K562 (cell line): ENCODE data around the gene MAP2. TPM values are rescaled to one million over a fixed set of nuclear protein-coding genes. Genes with fewer than 3 reads are reported as not detected.

Experiments
- ATAC-seq: fragments of 200-7000 bp; cut with Tn5 transposase; 3 replicates; pipeline ENCODE4 v1.9.1; 2020; ENCODE audit warnings: moderate library complexity
- Bru-seq: library from RNA; stranded (reverse); fragments of 400-500 nt; gene quantifications from one replicate; lab custom pipeline; 2021; lab: Mats Ljungman, UMichigan
- BruChase-seq, 2 experiments: library from RNA; stranded (reverse); fragments of 400-500 nt; gene quantifications; one replicate each; lab custom pipeline; 2021; lab: Mats Ljungman, UMichigan
- BruUV-seq: library from RNA; stranded (reverse); fragments of 400-500 nt; replicated peaks from 2 replicates; lab custom pipeline; 2021; lab: Mats Ljungman, UMichigan
- CTCF ChIA-PET: fragments of 300-600 bp; formaldehyde crosslinking; extraction: SDS; loops from one replicate; lab custom pipeline; 2021; ENCODE audit warnings: low intra/inter-chr PET ratio; lab: Yijun Ruan, JAX
- POLR2A ChIA-PET: fragments of 300-600, 350-650 bp; sonication (Branson Sonifier 250); formaldehyde crosslinking; extraction: SDS; loops from one replicate; lab custom pipeline; 2021; ENCODE audit warnings: antibody characterized with exemption, inconsistent platforms; lab: Yijun Ruan, JAX
- DNase-seq, 4 experiments: peaks; one replicate each; pipeline versions ENCODE4 v3.0.0 to v3.0.0-alpha.2; 2011 to 2018; ENCODE audit warnings: low spot score in 3 of 4, mixed read lengths in 3 of 4; ENCODE audit errors: extremely low read depth in 1 of 4
- FAIRE-seq: peaks from 2 replicates; lab custom pipeline; 2011; peaks lifted over from hg19 to GRCh38; lab: Jason Lieb, UNC
- H2AFZ ChIP-seq: 2 replicates; pipeline ENCODE4 v1.6.0; 2011; ENCODE audit warnings: low read depth, low read length, control low read depth, inconsistent platforms
- H3K27ac ChIP-seq: fragments of 200-600 bp; 3 replicates; pipeline ENCODE4 v1.8.0; 2011; ENCODE audit warnings: low read depth, mild to moderate bottlenecking, control low read depth, inconsistent platforms, low read length, moderate library complexity, mixed read lengths; ENCODE audit errors: extremely low read depth
- H3K27me3 ChIP-seq, 2 experiments: fragments of 300-600 bp in 1 of 2; 2 replicates in 1 of 2; 3 replicates in 1 of 2; pipeline versions ENCODE4 v1.6.0 to v1.8.0; 2011; ENCODE audit warnings: inconsistent platforms in 2 of 2, low read length in 2 of 2, mild to moderate bottlenecking in 1 of 2, mixed read lengths in 1 of 2, moderate library complexity in 1 of 2; ENCODE audit not compliant: control insufficient read depth in 2 of 2, insufficient read depth in 2 of 2
- H3K36me3 ChIP-seq: fragments of 300-600 bp; 3 replicates; pipeline ENCODE4 v1.8.0; 2011; ENCODE audit warnings: mild to moderate bottlenecking, low read length, inconsistent platforms; ENCODE audit not compliant: control insufficient read depth, insufficient read depth
- H3K4me1 ChIP-seq, 2 experiments: fragments of 200-600 bp in 1 of 2; replicated peaks in 1 of 2; 2 replicates in 1 of 2; 3 replicates in 1 of 2; pipeline versions ENCODE4 v1.5.1 to v1.8.0; 2011; ENCODE audit warnings: inconsistent platforms in 2 of 2, low read length in 2 of 2, mild to moderate bottlenecking in 1 of 2, mixed read lengths in 1 of 2, moderate library complexity in 1 of 2; ENCODE audit not compliant: control insufficient read depth in 2 of 2, insufficient read depth in 2 of 2
- H3K4me2 ChIP-seq: 2 replicates; pipeline ENCODE4 v1.6.1; 2011; ENCODE audit warnings: low read length, control low read depth, inconsistent platforms, mixed read lengths; ENCODE audit not compliant: insufficient read depth
- H3K4me3 ChIP-seq: fragments of 200-600 bp; sonication (generic), shearing (Covaris generic); 2 replicates; pipeline ENCODE4 v1.5.1; 2016; ENCODE audit warnings: control low read depth, inconsistent platforms
- H3K79me2 ChIP-seq: fragments of 200-600 bp; 3 replicates; pipeline ENCODE4 v1.8.0; 2011; ENCODE audit warnings: low read length, inconsistent platforms; ENCODE audit not compliant: control insufficient read depth, insufficient read depth
- H3K9ac ChIP-seq, 2 experiments: 2 replicates each; pipeline versions ENCODE4 v1.6.0 to v1.6.1; 2011; ENCODE audit warnings: low read depth in 2 of 2, low read length in 2 of 2, control low read depth in 1 of 2, inconsistent platforms in 1 of 2, mild to moderate bottlenecking in 1 of 2, mixed read lengths in 1 of 2; ENCODE audit not compliant: insufficient read depth in 1 of 2
- H3K9me1 ChIP-seq: one replicate; pipeline ENCODE4 v1.6.0; 2011; ENCODE audit warnings: inconsistent platforms, mild to moderate bottlenecking, low read length, moderate library complexity; ENCODE audit not compliant: control insufficient read depth, insufficient read depth
- H3K9me3 ChIP-seq: replicated peaks from 2 replicates; pipeline ENCODE4 v1.5.1; 2011; ENCODE audit warnings: low read depth, low read length, inconsistent platforms; ENCODE audit not compliant: control insufficient read depth, insufficient read depth
- H4K20me1 ChIP-seq: replicated peaks from 2 replicates; pipeline ENCODE4 v1.6.1; 2011; ENCODE audit warnings: low read length, inconsistent platforms, mixed read lengths; ENCODE audit not compliant: control insufficient read depth, insufficient read depth
- CBX5 ChIP-seq: IDR thresholded peaks from 2 replicates; pipeline ENCODE4 v1.6.1; 2014; ENCODE audit warnings: low read depth, borderline replicate concordance
- FIP1L1 ChIP-seq: fragments of 200-400 bp; formaldehyde crosslinking; IDR thresholded peaks from 2 replicates; pipeline ENCODE4 v1.6.1; 2018; ENCODE audit warnings: mild to moderate bottlenecking, low read depth, low read length; ENCODE audit not compliant: poor library complexity, severe bottlenecking
- GABPB1 ChIP-seq: sonication (generic); formaldehyde crosslinking; IDR thresholded peaks from 2 replicates; pipeline ENCODE4 v1.8.0; 2022; ENCODE audit warnings: mild to moderate bottlenecking, missing genetic modification reagents
- MYNN ChIP-seq, 2 experiments: sonication (generic); formaldehyde crosslinking in 1 of 2; IDR thresholded peaks; 2 replicates each; pipeline versions ENCODE4 v1.5.0 to v1.6.1; 2016 to 2020; ENCODE audit warnings: antibody characterized with exemption in 1 of 2, missing genetic modification reagents in 1 of 2
- NR2C1 ChIP-seq, 2 experiments: fragments of 450-650 bp; IDR thresholded peaks; 2 replicates each; pipeline ENCODE4 v1.6.1; 2017; ENCODE audit warnings: mild to moderate bottlenecking in 2 of 2, antibody characterized with exemption in 1 of 2, inconsistent platforms in 1 of 2, missing compliant biosample characterization in 1 of 2, missing genetic modification characterization in 1 of 2
- TCFL5 ChIP-seq: fragments of 250-450 bp; sonication (Bioruptor Pico); conservative IDR thresholded peaks from 2 replicates; pipeline ENCODE4 v1.6.1; 2021; ENCODE audit warnings: mild to moderate bottlenecking, moderate library complexity, matching md5 sums
- TRIM24 ChIP-seq, 2 experiments: fragments of 450-650 bp; IDR thresholded peaks; 2 replicates each; pipeline ENCODE4 v1.6.1; 2016
- ZZZ3 ChIP-seq: fragments of 450-650 bp; IDR thresholded peaks from 2 replicates; pipeline ENCODE4 v1.6.1; 2016; ENCODE audit warnings: antibody characterized with exemption, mild to moderate bottlenecking, moderate library complexity
- WGBS: fragments of 100-300 bp; shearing (Covaris generic); methylation state at CpG from one replicate; pipeline ENCODE4 v1.1.6; 2016; ENCODE audit warnings: low coverage, mixed read lengths; ENCODE audit not compliant: insufficient coverage; ENCODE audit errors: missing lambda C conversion rate; 5-methylcytosine and 5-hydroxymethylcytosine counted together
- in situ Hi-C: fragments of 300-500 bp; cut with MboI; formaldehyde crosslinking; loops from 4 replicates; pipeline ENCODE4 v1.15.0; 2018; ENCODE audit warnings: inconsistent platforms, mixed read lengths
- intact Hi-C: fragments of 100-400 bp; cut with micrococcal nuclease; formaldehyde crosslinking; loops from 2 replicates; pipeline ENCODE4 v1.14.2; 2022
- long read RNA-seq, 3 experiments: library from polyadenylated mRNA in 2 of 3; library from RNA in 1 of 3; unstranded in 2 of 3; stranded (forward) in 1 of 3; transcript quantifications; one replicate each; pipeline ENCODE4 v2.0.0, GENCODE V29; 2019 to 2022
- polyA minus RNA-seq, 3 experiments: library from RNA; depleted of rRNA, polyadenylated mRNA; stranded (reverse); fragments of >200 nt; gene quantifications; 2 replicates each; pipeline ENCODE4 v1.2.3, GENCODE V29; 2011
- polyA plus RNA-seq, 8 experiments: library from polyadenylated mRNA; depleted of rRNA in 4 of 8; stranded (reverse) in 5 of 8; unstranded in 3 of 8; fragments of >200 nt; fragmentation: Nextera tagmentation in 2 of 8; fragmentation: Illumina TruSeq in 1 of 8; extraction: Ambion mirVana in 2 of 8; extraction: Trizol in 1 of 8; gene quantifications; 2 replicates each; pipeline versions ENCODE4 v1.2.1 to v1.2.3, GENCODE V29; 2011 to 2014; ENCODE audit warnings: inconsistent platforms in 1 of 8, missing spikeins in 1 of 8
- total RNA-seq, 7 experiments: library from RNA; depleted of rRNA in 6 of 7; stranded (reverse); fragments of >200 nt in 6 of 7; fragmentation: Illumina TruSeq in 2 of 7; extraction: Trizol in 2 of 7; gene quantifications; 2 replicates each; pipeline versions ENCODE4 v1.2.1 to v1.2.3, GENCODE V29; 2011 to 2021; ENCODE audit warnings: low replicate concordance in 1 of 7
- TF ChIP-seq, protein P1 (sequence below): fragments of 450-650 bp; IDR thresholded peaks from 2 replicates; pipeline ENCODE4 v1.6.1; 2018; ENCODE audit not compliant: partially characterized antibody

The MAP2 gene, protein sequence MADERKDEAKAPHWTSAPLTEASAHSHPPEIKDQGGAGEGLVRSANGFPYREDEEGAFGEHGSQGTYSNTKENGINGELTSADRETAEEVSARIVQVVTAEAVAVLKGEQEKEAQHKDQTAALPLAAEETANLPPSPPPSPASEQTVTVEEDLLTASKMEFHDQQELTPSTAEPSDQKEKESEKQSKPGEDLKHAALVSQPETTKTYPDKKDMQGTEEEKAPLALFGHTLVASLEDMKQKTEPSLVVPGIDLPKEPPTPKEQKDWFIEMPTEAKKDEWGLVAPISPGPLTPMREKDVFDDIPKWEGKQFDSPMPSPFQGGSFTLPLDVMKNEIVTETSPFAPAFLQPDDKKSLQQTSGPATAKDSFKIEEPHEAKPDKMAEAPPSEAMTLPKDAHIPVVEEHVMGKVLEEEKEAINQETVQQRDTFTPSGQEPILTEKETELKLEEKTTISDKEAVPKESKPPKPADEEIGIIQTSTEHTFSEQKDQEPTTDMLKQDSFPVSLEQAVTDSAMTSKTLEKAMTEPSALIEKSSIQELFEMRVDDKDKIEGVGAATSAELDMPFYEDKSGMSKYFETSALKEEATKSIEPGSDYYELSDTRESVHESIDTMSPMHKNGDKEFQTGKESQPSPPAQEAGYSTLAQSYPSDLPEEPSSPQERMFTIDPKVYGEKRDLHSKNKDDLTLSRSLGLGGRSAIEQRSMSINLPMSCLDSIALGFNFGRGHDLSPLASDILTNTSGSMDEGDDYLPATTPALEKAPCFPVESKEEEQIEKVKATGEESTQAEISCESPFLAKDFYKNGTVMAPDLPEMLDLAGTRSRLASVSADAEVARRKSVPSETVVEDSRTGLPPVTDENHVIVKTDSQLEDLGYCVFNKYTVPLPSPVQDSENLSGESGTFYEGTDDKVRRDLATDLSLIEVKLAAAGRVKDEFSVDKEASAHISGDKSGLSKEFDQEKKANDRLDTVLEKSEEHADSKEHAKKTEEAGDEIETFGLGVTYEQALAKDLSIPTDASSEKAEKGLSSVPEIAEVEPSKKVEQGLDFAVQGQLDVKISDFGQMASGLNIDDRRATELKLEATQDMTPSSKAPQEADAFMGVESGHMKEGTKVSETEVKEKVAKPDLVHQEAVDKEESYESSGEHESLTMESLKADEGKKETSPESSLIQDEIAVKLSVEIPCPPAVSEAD (N-terminal part only)
- total RNA-seq (2011; cell fraction: chromatin; rRNA removed; ENCODE audit: low replicate concordance), result not detected in 2 replicates
- not detected in 2 replicates for total RNA-seq (2011; cell fraction: nucleolus; rRNA removed)
- total RNA-seq (2011; cell fraction: nucleoplasm; rRNA removed), result not detected in 2 replicates
- total RNA-seq (2014; rRNA removed) (not detected in 2 replicates), total RNA-seq (2014; rRNA removed; fragmentation: Illumina TruSeq; extraction: Trizol) (not detected in 2 replicates), total RNA-seq (2015; rRNA removed; fragmentation: Illumina TruSeq; extraction: Trizol) (not detected in 2 replicates), total RNA-seq (2021) (0.04 and 0.13 TPM in 2 replicates), polyA plus RNA-seq (2011; rRNA removed) (not detected in 2 replicates), polyA plus RNA-seq (2014; fragmentation: Illumina TruSeq; extraction: Trizol) (not detected in 2 replicates), polyA plus RNA-seq (2014; fragmentation: Nextera tagmentation; extraction: Ambion mirVana) (not detected), polyA plus RNA-seq (2014; rRNA removed) (not detected in 2 replicates), polyA minus RNA-seq (2011; rRNA and poly(A)+ RNA removed) (not detected in 2 replicates), Bru-seq, nascent RNA (percentile 5 among the genes with signal in this experiment), BruChase-seq, experiment 1, labeled RNA remaining after a 2-hour chase (percentile 8 among the genes with signal in this experiment), BruChase-seq, experiment 2, labeled RNA remaining after a 6-hour chase (percentile 6 among the genes with signal in this experiment)
- polyA plus RNA-seq (2011; cell fraction: cytosol; rRNA removed), result not detected in 2 replicates
- not detected in 2 replicates for polyA plus RNA-seq (2011; cell fraction: nucleus; rRNA removed)
- polyA plus RNA-seq (2012), result 0.26 TPM in 1 of 2 replicates, not detected in the other
- not detected in 2 replicates for polyA minus RNA-seq (2011; cell fraction: cytosol; rRNA and poly(A)+ RNA removed)
- polyA minus RNA-seq (2011; cell fraction: nucleus; rRNA and poly(A)+ RNA removed), result not detected in 2 replicates
- long read RNA-seq, experiment 1, result 0 reads
- long read RNA-seq, experiment 2, result 0 reads
- long read RNA-seq, experiment 3, result 0 reads

DNA sequence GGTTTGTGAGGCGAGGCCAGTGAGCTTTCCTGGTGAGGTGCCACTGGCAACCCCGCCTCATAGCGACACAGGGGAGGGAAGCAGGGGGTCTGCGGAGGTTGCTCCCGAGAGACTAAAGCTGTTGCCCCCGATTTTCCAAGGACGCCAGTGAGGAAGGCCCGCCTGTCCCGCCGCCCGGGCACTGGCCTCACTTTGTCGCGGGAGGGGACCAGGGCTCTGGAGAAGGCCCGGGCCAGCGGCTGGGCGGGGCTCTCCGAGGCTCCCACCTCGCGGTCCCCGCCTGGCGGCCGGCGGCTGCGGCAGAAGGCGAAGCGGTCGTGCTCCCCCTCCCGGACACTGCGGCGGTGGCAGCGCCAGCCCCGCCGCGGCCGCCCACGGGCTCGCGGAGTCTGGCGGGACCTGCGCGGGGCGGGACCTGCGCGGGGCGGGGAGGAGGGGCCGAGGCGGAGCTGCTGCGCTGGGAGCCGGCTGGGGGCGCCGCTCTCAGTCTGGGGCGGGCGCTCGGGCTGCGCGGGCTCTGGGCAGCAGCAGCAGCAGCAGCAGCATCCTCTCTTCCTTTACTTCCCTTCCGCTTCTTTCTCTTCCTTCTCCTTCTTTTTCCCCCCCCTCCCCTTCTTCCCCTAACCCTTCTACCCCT lies at the start of gene MAP2:
MAP2 (plus strand) TSS at position 486 of the 637 bp plus-strand sequence. CDS start 229,124 bp downstream, outside the sequence.
- no peaks in the 10 kb centered on the region for H3K27me3 ChIP-seq
- ATAC-seq (peak; percentile 100), FAIRE-seq (no peak), DNase-seq (peak; percentile 58 to 71 (median 64))
- no peaks in the 10 kb centered on the region for H3K9me1 ChIP-seq
- 22% methylated on average over 5 of the region's 57 CpGs for WGBS
- no TSS peak for BruUV-seq
- H2AFZ ChIP-seq, result peak within 1 kb of the TSS; percentile 55
- in situ Hi-C loops, result no loop called here
- H3K9me3 ChIP-seq, result no peaks in the 10 kb centered on the region
- no peaks in the 10 kb centered on the region for H3K36me3 ChIP-seq
- ChIA-PET POLR2A (no interaction called here), CTCF (interaction anchor here (0.6 to 0.8 kb wide), 2 partner anchors 467 to 771 kb away, joined by 3 to 4 read pairs; no protein-coding TSS in a partner anchor)
- H3K79me2 ChIP-seq, result no peaks in the 10 kb centered on the region
- H3K27ac ChIP-seq, result no peak within 1 kb of the TSS
- no peaks in the 10 kb centered on the region for H4K20me1 ChIP-seq
- intact Hi-C loops, result loop anchor here (10.0 kb wide), 3 partner anchors 541 to 1019 kb away; partner anchors contain the start of gene PTH2R
- H3K4me1 ChIP-seq, result peaks cover 0 to 11% of the 10 kb centered on the region in 2 experiments; a peak in 2 of 5 replicates
- H3K4me2 ChIP-seq, result peak within 1 kb of the TSS; percentile 49
- peak within 1 kb of the TSS; percentile 30 for H3K4me3 ChIP-seq
- peak within 1 kb of the TSS in 1 of 2 experiments; percentile 64; a peak in 2 of 4 replicates for H3K9ac ChIP-seq
- TF ChIP-seq ZZZ3 (no peak), GABPB1 (CRISPR knock-in tag) (no peak), CBX5 (no peak), MYNN (IDR thresholded peaks at IDR 0.05) (no peak), MYNN (CRISPR knock-in tag; IDR thresholded peaks at IDR 0.05) (no peak), FIP1L1 (no peak), TCFL5 (CRISPR knock-in tag) (no peak), TRIM24 (IDR thresholded peaks at IDR 0.05) (no peak), NR2C1 (IDR thresholded peaks at IDR 0.05) (no peak), NR2C1 (tag; IDR thresholded peaks at IDR 0.05) (no peak)
- TF ChIP-seq, protein P1, sequence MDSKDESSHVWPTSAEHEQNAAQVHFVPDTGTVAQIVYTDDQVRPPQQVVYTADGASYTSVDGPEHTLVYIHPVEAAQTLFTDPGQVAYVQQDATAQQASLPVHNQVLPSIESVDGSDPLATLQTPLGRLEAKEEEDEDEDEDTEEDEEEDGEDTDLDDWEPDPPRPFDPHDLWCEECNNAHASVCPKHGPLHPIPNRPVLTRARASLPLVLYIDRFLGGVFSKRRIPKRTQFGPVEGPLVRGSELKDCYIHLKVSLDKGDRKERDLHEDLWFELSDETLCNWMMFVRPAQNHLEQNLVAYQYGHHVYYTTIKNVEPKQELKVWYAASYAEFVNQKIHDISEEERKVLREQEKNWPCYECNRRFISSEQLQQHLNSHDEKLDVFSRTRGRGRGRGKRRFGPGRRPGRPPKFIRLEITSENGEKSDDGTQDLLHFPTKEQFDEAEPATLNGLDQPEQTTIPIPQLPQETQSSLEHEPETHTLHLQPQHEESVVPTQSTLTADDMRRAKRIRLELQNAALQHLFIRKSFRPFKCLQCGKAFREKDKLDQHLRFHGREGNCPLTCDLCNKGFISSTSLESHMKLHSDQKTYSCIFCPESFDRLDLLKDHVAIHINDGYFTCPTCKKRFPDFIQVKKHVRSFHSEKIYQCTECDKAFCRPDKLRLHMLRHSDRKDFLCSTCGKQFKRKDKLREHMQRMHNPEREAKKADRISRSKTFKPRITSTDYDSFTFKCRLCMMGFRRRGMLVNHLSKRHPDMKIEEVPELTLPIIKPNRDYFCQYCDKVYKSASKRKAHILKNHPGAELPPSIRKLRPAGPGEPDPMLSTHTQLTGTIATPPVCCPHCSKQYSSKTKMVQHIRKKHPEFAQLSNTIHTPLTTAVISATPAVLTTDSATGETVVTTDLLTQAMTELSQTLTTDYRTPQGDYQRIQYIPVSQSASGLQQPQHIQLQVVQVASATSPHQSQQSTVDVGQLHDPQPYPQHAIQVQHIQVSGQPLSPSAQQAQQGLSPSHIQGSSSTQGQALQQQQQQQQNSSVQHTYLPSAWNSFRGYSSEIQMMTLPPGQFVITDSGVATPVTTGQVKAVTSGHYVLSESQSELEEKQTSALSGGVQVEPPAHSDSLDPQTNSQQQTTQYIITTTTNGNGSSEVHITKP, result no peak
